GM20000 (cell line): ENCODE results near the gene PKD1L1.

Experiments
- DNase-seq: peaks from one replicate; pipeline ENCODE4 v3.0.0; 2012; ENCODE audit warnings: low spot score
- CTCF ChIP-seq: IDR thresholded peaks from 2 replicates; pipeline ENCODE4 v1.5.1; 2012; ENCODE audit warnings: mild to moderate bottlenecking, control low read depth; ENCODE audit errors: extremely low read depth, missing control alignments

PKD1L1 gene

GRCh38 chr7:47915616-47915976 is 32.7 kb downstream of the PKD1L1 start:
- no peak for DNase-seq
- TF ChIP-seq CTCF: no peak

- DNase-seq: no peak
- no peak for TF ChIP-seq CTCF
Observed at GRCh38 chr7:47914717-47915615, 33.3 kb downstream of the PKD1L1 start.

GRCh38 chr7:47912332-47912731 is 35.9 kb downstream of the PKD1L1 start:
- no peak for DNase-seq
- TF ChIP-seq CTCF: no peak

GRCh38 chr7:47908720-47909119 is 39.5 kb downstream of the PKD1L1 start:
- TF ChIP-seq CTCF: no peak
- no peak for DNase-seq

- DNase-seq: no peak
- TF ChIP-seq CTCF: no peak
Observed at GRCh38 chr7:47907981-47908616, 40.2 kb downstream of the PKD1L1 start.

GRCh38 chr7:47906883-47907282 is 41.4 kb downstream of the PKD1L1 start:
- no peak for TF ChIP-seq CTCF
- no peak for DNase-seq

GRCh38 chr7:47905076-47905920 is 43.0 kb downstream of the PKD1L1 start:
- DNase-seq: no peak
- no peak for TF ChIP-seq CTCF
